OCI-LY3 (cell line): ENCODE results near the gene CIZ1.

ENCODE experiments used
- H2AFZ ChIP-seq: fragments of 200-600, 300-600 bp; shearing (Covaris generic); 2 replicates; pipeline ENCODE4 v1.6.0; 2014; ENCODE audit warnings: antibody characterized with exemption, low read depth, low read length
- H3K27ac ChIP-seq: fragments of 200-600, 300-600 bp; sonication (generic); 2 replicates; pipeline ENCODE4 v1.5.1; 2014; ENCODE audit warnings: mild to moderate bottlenecking, low read length, moderate library complexity, mixed read lengths
- H3K27me3 ChIP-seq: fragments of 200-600, 300-600 bp; sonication (generic); 2 replicates; pipeline ENCODE4 v1.6.1; 2014; ENCODE audit warnings: low read depth, low read length, mixed read lengths
- H3K36me3 ChIP-seq: fragments of 200-600, 300-600 bp; sonication (generic); replicated peaks from 2 replicates; pipeline ENCODE3; 2014; ENCODE audit warnings: low read depth, low read length, mixed read lengths
- H3K4me1 ChIP-seq: fragments of 300-600, 200-600 bp; sonication (generic); 2 replicates; pipeline ENCODE4 v1.6.1; 2014; ENCODE audit warnings: low read length, mixed read lengths
- H3K4me2 ChIP-seq: fragments of 200-600, 300-600 bp; sonication (generic); 2 replicates; pipeline ENCODE4 v1.6.1; 2014; ENCODE audit warnings: low read length, mixed read lengths
- H3K4me3 ChIP-seq: fragments of 300-600, 200-600 bp; sonication (generic); 2 replicates; pipeline ENCODE4 v1.5.1; 2014; ENCODE audit warnings: antibody characterized with exemption, mild to moderate bottlenecking, low read length, moderate library complexity
- H3K79me2 ChIP-seq: fragments of 300-600, 200-600 bp; shearing (Covaris generic); 2 replicates; pipeline ENCODE4 v1.6.1; 2014; ENCODE audit warnings: mild to moderate bottlenecking, low read length, mixed read lengths
- H3K9ac ChIP-seq: fragments of 300-600, 200-600 bp; shearing (Covaris generic); 2 replicates; pipeline ENCODE4 v1.6.0; 2014; ENCODE audit warnings: mild to moderate bottlenecking, low read length, moderate library complexity
- H3K9me3 ChIP-seq: fragments of 200-600, 300-600 bp; shearing (Covaris generic); 2 replicates; pipeline ENCODE4 v1.6.1; 2014; ENCODE audit warnings: low read length, mixed read lengths; ENCODE audit not compliant: insufficient read depth
- H4K20me1 ChIP-seq: fragments of 200-600, 300-600 bp; sonication (generic); 2 replicates; pipeline ENCODE4 v1.6.1; 2016; ENCODE audit warnings: low read length, mixed read lengths; ENCODE audit not compliant: insufficient read depth
- EZH2phosphoT487 ChIP-seq: fragments of 200-600 bp; shearing (Covaris generic); IDR thresholded peaks from 2 replicates; pipeline ENCODE4 v1.6.1; 2018; ENCODE audit warnings: antibody characterized with exemption, mixed run types, low read depth
- TF ChIP-seq, protein P1 (sequence below): fragments of 200-600, 300-600 bp; sonication (generic); IDR thresholded peaks from 2 replicates; pipeline ENCODE4 v1.5.1; 2014; ENCODE audit warnings: antibody characterized with exemption, low read length, low read depth

Gene CIZ1

DNA sequence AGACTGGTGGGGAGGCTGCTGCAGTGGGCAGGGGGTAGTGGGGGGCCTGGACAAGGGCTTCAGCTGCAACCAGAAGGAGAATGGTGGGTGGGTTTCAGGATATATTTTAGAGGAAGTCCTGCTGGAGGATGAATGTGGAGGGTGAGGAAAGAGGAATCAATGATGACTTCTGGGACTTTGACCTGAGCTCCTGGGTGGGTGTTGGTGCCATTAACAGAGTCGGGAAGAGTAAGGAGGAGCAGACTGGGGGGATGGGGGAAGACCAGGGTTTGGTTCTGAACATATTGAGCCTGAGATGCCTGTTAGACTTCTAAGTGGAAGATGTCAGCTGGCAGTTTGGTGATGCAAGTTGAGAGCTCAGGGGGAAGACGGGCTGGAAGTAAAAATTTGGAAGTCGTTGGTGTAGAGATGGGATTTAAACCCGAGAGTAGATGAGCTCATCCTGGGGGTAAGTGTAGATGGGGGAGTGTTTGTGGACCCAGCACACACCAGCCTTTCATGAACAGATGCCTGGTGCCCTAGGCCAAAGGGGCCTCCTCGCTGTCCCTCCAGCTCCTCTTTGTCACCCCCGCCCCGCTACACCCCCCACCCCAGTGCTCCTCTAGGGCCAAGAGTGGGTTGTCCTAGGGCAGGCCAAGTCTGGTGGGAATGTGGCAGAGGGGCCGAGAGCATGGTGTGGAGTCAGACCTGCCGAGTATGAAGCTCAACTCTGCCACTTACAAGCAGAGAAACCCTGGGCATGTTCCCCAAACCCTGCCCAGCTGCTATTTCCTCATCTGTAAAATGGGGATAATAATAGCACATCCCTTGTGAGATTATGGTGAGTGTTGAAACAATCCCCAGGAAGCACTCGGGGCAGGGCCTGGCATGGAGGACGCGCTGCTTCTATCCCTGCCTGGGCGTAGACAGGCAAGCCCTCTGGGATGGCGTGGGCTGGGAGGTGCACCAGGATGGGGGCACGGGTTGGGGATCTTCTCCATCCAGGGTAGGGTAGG, 15.8 kb upstream of the CIZ1 start:
- Histone ChIP-seq H3K9ac (no peak overlapping the region), H3K4me1 (peaks cover 5% of the 10 kb centered on the region; the same call in 1 of the 2 replicates), H2AFZ (no peak overlapping the region), H4K20me1 (no peaks in the 10 kb centered on the region), H3K9me3 (no peaks in the 10 kb centered on the region), H3K36me3 (no peaks in the 10 kb centered on the region), H3K27ac (no peak overlapping the region), H3K4me3 (no peak overlapping the region), H3K27me3 (peaks cover 34% of the 10 kb centered on the region), H3K79me2 (no peaks in the 10 kb centered on the region), H3K4me2 (no peak overlapping the region)
- TF ChIP-seq, protein P1, sequence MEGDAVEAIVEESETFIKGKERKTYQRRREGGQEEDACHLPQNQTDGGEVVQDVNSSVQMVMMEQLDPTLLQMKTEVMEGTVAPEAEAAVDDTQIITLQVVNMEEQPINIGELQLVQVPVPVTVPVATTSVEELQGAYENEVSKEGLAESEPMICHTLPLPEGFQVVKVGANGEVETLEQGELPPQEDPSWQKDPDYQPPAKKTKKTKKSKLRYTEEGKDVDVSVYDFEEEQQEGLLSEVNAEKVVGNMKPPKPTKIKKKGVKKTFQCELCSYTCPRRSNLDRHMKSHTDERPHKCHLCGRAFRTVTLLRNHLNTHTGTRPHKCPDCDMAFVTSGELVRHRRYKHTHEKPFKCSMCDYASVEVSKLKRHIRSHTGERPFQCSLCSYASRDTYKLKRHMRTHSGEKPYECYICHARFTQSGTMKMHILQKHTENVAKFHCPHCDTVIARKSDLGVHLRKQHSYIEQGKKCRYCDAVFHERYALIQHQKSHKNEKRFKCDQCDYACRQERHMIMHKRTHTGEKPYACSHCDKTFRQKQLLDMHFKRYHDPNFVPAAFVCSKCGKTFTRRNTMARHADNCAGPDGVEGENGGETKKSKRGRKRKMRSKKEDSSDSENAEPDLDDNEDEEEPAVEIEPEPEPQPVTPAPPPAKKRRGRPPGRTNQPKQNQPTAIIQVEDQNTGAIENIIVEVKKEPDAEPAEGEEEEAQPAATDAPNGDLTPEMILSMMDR = no peak
- no peak for TF ChIP-seq EZH2phosphoT487

DNA sequence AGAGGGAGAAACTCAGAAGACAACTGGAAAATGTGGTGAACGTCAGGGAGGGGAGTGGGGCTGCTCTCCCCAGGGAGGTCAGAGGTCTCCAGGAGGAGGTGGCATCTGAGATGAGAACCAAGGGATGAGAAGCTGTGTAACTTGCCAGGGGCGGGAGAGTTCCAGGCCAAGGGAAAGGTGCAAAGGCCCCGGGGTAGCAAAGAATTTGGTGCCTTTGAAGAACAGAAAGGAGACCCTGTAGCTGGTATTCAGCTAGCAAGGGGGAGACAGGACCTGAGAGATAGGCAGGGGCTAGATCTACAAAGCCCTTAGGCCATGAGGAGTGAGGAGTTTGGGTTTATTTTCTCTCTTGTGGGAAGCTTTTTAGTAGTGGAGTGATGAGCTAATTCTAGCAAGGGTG, 15.1 kb upstream of the CIZ1 start:
- Histone ChIP-seq H3K4me1 (peaks cover 5% of the 10 kb centered on the region; the same call in 1 of the 2 replicates), H3K4me2 (no peak overlapping the region), H3K27me3 (peaks cover 26% of the 10 kb centered on the region), H3K36me3 (no peaks in the 10 kb centered on the region), H4K20me1 (no peaks in the 10 kb centered on the region), H2AFZ (no peak overlapping the region), H3K4me3 (no peak overlapping the region), H3K27ac (no peak overlapping the region), H3K9me3 (no peaks in the 10 kb centered on the region), H3K9ac (no peak overlapping the region), H3K79me2 (no peaks in the 10 kb centered on the region)
- TF ChIP-seq EZH2phosphoT487 = no peak
- TF ChIP-seq, protein P1 = no peak

DNA sequence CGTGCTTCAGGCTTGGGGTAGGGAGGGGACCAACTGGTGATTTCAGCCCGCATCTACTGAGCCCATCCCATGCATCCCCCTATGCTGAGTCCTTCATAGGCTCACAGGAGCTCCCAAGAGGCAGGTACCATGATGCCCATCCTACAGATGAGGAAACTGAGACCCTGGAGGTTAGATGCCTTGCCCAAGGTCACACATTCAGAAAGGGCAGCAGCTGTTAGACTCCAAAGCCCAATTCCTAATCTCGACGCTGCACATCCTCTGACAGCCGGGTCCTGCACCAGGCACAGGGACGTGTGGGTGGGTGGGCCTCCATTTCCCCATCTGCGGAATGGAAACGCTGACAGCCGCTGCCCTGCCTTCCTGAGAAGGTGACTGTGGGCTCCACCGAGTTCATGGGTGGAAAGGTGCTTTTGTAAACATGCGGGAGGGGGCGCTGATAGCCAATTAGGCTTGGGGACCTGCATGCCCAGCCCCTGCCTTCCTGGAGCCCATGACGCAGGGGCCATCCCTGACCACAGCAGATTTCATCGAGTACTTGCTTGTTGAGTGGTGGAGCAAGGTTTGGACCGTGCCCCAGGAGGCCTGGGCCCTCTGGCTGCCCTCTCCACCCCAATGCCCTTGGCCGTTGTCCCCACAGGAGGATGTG, 14.0 kb upstream of the CIZ1 start:
- peaks cover 5% of the 10 kb centered on the region; the same call in 1 of the 2 replicates for H3K4me1 ChIP-seq
- H3K27ac ChIP-seq = no peak overlapping the region
- H4K20me1 ChIP-seq = no peaks in the 10 kb centered on the region
- no peak overlapping the region for H3K4me3 ChIP-seq
- no peaks in the 10 kb centered on the region for H3K9me3 ChIP-seq
- no peaks in the 10 kb centered on the region for H3K79me2 ChIP-seq
- TF ChIP-seq, protein P1 = no peak
- H2AFZ ChIP-seq = no peak overlapping the region
- no peaks in the 10 kb centered on the region for H3K36me3 ChIP-seq
- no peak overlapping the region for H3K4me2 ChIP-seq
- peaks cover 26% of the 10 kb centered on the region for H3K27me3 ChIP-seq
- H3K9ac ChIP-seq = no peak overlapping the region

DNA sequence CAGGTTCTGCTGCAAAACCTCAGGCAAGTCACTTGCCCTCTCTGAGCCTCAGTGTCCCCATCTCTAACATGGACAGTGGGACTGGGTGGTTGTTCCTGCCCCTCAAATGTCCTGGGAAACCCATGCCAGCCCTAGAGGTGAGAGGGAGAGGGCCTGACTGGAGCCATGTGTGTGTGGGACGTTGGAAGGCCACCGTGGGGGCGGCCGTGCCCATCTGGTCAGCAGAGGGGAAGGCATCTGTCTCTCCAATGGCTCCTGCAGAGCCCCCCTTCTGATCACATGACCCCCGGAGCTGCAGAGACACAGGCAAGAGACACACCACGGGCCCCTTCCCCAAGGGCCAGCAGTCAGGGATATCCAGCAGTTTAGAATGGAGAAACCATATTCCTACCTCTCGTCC, 13.5 kb upstream of the CIZ1 start:
- Histone ChIP-seq H3K9me3 (no peaks in the 10 kb centered on the region), H3K36me3 (no peaks in the 10 kb centered on the region), H2AFZ (no peak overlapping the region), H3K9ac (no peak overlapping the region), H3K27me3 (peaks cover 26% of the 10 kb centered on the region), H3K79me2 (no peaks in the 10 kb centered on the region), H3K4me2 (no peak overlapping the region), H3K27ac (no peak overlapping the region), H3K4me1 (peaks cover 5% of the 10 kb centered on the region; the same call in 1 of the 2 replicates), H3K4me3 (no peak overlapping the region), H4K20me1 (no peaks in the 10 kb centered on the region)
- TF ChIP-seq, protein P1 = no peak
- no peak for TF ChIP-seq EZH2phosphoT487
